HG02885 (cell line): Measurements from ENCODE around the gene CEP85.
"Not testable (repeated sequence)": the region's sequence is repeated elsewhere in the genome, so short reads cannot be mapped to it uniquely, and the experiment has no call there.

Source experiments
- ATAC-seq: cut with Tn5 transposase; IDR thresholded peaks from one replicate; pipeline ENCODE4 v1.9.1; 2021; ENCODE audit warnings: mild to moderate bottlenecking; ENCODE audit not compliant: unreplicated experiment, poor library complexity

The CEP85 gene

GRCh38 chr1:26305667-26306289 is 71.8 kb downstream of the CEP85 start:
- ATAC-seq = no peak

GRCh38 chr1:26306290-26307229 is 72.6 kb downstream of the CEP85 start, which contains the start of gene UBXN11:
UBXN11 (minus strand) TSS chr1:26306636; CDS start chr1:26302883, 3,753 bp downstream.
- ATAC-seq = peak; percentile 99

GRCh38 chr1:26307363-26307781 is 73.4 kb downstream of the CEP85 start:
- ATAC-seq = no peak

GRCh38 chr1:26307966-26308899 is 74.2 kb downstream of the CEP85 start:
- ATAC-seq = not testable (repeated sequence)

- ATAC-seq = no peak
Measured at GRCh38 chr1:26314501-26314900, 80.5 kb downstream of the CEP85 start.

GRCh38 chr1:26315874-26316850 is 82.2 kb downstream of the CEP85 start:
- no peak for ATAC-seq

- ATAC-seq = no peak
Measured at GRCh38 chr1:26317146-26317545, 83.1 kb downstream of the CEP85 start.

- peak; percentile 52 for ATAC-seq
Measured at GRCh38 chr1:26317612-26318337, 83.8 kb downstream of the CEP85 start, which contains the start of gene CD52. CD52 (plus strand) TSS chr1:26317958; CDS start chr1:26318018, 60 bp downstream.

- peak; percentile 0 for ATAC-seq
Measured at GRCh38 chr1:26318338-26319064, 84.5 kb downstream of the CEP85 start.

- no peak for ATAC-seq
Measured at GRCh38 chr1:26320896-26321295, 86.9 kb downstream of the CEP85 start.

GRCh38 chr1:26321315-26322041 is 87.5 kb downstream of the CEP85 start:
- ATAC-seq = no peak

- no peak for ATAC-seq
Measured at GRCh38 chr1:26322042-26322331, 88.0 kb downstream of the CEP85 start.

- no peak for ATAC-seq
Measured at GRCh38 chr1:26323382-26323781, 89.4 kb downstream of the CEP85 start.

- no peak for ATAC-seq
Measured at GRCh38 chr1:26324550-26324949, 90.5 kb downstream of the CEP85 start.

GRCh38 chr1:26327956-26328362 is 94.0 kb downstream of the CEP85 start:
- ATAC-seq = no peak
